ENCODE measurements around the gene LRRC7.

The LRRC7 gene

GRCh38 chr1:69528376-69528775 lies 39.3 kb upstream of the LRRC7 start:
- DNase-seq (ENCODE audit: low read depth): no peak
- TF ChIP-seq, protein P1, sequence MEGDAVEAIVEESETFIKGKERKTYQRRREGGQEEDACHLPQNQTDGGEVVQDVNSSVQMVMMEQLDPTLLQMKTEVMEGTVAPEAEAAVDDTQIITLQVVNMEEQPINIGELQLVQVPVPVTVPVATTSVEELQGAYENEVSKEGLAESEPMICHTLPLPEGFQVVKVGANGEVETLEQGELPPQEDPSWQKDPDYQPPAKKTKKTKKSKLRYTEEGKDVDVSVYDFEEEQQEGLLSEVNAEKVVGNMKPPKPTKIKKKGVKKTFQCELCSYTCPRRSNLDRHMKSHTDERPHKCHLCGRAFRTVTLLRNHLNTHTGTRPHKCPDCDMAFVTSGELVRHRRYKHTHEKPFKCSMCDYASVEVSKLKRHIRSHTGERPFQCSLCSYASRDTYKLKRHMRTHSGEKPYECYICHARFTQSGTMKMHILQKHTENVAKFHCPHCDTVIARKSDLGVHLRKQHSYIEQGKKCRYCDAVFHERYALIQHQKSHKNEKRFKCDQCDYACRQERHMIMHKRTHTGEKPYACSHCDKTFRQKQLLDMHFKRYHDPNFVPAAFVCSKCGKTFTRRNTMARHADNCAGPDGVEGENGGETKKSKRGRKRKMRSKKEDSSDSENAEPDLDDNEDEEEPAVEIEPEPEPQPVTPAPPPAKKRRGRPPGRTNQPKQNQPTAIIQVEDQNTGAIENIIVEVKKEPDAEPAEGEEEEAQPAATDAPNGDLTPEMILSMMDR (conservative IDR thresholded peaks at IDR 0.05; ENCODE audit: low read depth, low read length): no peak
- H3K4me3 ChIP-seq (ENCODE audit: low read depth, low read length): no peak overlapping the region

GRCh38 chr1:69533343-69533742 lies 34.4 kb upstream of the LRRC7 start:
- no peak overlapping the region for H3K4me3 ChIP-seq (ENCODE audit: low read depth, low read length)
- TF ChIP-seq, protein P1 (conservative IDR thresholded peaks at IDR 0.05; ENCODE audit: low read depth, low read length): no peak
- DNase-seq (ENCODE audit: low read depth): no peak

DNA sequence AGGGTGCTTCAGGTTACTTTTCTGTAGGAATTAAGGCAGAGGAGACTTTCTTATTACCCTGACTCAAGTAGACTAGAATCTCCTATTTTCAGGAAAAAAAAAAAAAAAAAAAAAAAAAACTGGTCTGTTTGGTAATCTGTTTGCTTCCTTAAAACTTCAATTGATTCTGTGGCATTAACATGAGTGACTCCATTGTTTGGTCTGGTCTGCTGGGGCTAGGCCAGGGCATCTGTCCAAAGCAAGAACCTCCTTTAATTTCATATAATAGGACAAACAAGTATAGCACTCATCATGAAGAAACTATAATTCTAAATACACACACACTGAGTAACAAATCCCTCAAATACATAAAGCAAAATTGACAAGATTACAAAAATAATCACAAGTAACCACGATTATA lies 32.9 kb upstream of the LRRC7 start:
- no peak overlapping the region for H3K4me3 ChIP-seq (ENCODE audit: low read depth, low read length)
- DNase-seq (ENCODE audit: low read depth): no peak
- TF ChIP-seq, protein P1 (conservative IDR thresholded peaks at IDR 0.05; ENCODE audit: low read depth, low read length): no peak

DNA sequence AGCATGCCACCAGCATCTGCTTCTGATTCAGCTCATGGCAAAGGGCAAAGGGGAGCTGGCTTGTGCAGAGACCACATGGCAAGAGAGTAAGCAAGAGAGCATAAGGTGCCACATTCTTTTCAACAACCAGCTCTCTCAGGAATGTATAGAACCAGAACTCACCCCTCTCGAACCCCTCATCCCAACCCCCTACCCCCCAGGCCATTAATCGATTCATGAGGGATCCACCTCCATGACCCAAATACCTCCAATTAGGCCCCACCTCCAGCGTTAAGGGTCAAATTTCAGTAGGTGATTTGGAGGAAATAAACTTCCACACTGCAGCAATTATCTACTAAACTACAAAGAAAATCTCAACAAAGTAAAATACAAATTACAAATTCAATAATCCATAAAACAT lies 32.2 kb upstream of the LRRC7 start:
- no peak overlapping the region for H3K4me3 ChIP-seq (ENCODE audit: low read depth, low read length)
- TF ChIP-seq, protein P1 (conservative IDR thresholded peaks at IDR 0.05; ENCODE audit: low read depth, low read length): no peak
- DNase-seq (ENCODE audit: low read depth): no peak

- TF ChIP-seq, protein P1 (conservative IDR thresholded peaks at IDR 0.05; ENCODE audit: low read depth, low read length): no peak
- DNase-seq (ENCODE audit: low read depth): no peak
- H3K4me3 ChIP-seq (ENCODE audit: low read depth, low read length): no peak overlapping the region
These were observed 27.7 kb upstream of the LRRC7 start for GRCh38 chr1:69540052-69540451.

- no peak overlapping the region for H3K4me3 ChIP-seq (ENCODE audit: low read depth, low read length)
- DNase-seq (ENCODE audit: low read depth): no peak
- TF ChIP-seq, protein P1 (conservative IDR thresholded peaks at IDR 0.05; ENCODE audit: low read depth, low read length): no peak
These were observed 16.0 kb upstream of the LRRC7 start for GRCh38 chr1:69551476-69552324.

GRCh38 chr1:69553726-69554125 lies 14.0 kb upstream of the LRRC7 start:
- no peak for DNase-seq (ENCODE audit: low read depth)
- TF ChIP-seq, protein P1 (conservative IDR thresholded peaks at IDR 0.05; ENCODE audit: low read depth, low read length): no peak
- H3K4me3 ChIP-seq (ENCODE audit: low read depth, low read length): no peak overlapping the region

All from choroid plexus epithelial cell (primary cell).